NCI-H2107 (cell line): ENCODE measurements around the gene ZMIZ1.

Experiments used
- DNase-seq: peaks from one replicate; lab custom pipeline; 2025; lab: John Stamatoyannopoulos, UW

Gene ZMIZ1

DNA sequence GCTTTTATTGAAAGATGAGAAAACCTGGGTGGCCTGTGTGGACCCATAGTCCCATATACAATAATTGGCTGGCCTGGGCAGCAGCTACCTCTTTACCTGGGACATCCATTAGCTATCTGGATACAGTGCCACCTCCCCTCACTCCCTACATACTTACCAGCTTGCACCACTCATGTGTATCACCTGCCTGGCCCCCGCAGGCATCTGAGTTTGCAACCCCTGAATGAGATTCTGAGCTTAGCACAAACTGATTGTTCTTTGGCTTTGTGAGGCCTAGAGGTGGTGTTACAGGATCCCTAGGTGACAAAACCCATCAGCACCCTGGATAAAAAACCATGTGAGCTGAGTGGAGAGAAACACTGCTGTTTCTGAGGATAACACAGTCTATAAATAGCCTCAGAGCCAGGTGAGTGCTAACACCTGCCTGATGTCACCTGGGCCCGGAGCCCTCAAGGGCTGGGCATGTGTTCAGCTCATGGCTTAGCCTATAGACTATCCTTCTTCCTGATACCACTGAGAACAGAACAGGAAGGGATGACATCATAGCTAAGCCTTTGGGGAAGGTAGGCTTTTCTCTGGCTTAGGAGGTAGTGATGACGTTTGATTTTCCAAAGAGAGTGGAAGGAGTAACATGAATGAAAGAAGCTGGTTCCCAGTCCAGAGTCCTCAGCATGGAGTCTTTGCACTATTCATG lies 275.9 kb downstream of the ZMIZ1 start:
- DNase-seq, result peak; percentile 70

DNA sequence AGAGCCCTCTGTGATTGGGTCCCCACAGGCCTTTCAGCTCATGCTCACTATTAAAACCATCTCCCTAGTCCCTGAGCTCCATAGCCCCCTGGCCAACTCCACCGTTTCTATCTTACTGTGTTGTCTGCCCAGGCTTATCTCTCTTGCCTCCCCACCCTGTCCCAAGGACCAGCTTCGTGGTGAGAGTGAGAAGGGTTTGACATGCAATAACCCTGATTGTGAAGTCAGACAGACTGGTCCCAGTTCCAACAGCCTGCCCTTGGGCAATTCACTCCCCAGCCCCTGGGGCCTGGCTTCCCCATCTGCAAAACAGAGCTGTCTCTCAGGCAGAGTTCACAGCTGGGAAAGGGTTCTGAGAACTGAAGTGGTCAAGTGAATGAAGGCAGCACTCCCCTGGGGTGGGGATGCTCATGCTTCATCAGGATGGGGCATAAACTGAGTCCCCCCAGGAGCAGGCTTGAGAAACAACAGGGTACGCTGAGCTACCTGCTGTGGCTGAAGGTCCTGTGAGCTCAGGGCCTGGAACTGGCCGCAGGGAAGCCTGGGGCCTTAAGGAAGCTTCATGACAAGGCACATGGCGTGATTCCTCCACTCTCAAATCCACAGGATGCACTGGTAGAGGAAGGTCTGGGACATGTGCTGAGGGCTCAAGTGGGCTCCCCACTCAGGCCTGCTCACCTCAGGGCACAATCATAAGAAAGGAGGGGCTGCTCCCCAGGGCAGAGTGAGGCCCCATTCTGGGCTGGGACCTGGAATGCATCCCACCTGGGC lies 276.7 kb downstream of the ZMIZ1 start:
- no peak for DNase-seq

DNA sequence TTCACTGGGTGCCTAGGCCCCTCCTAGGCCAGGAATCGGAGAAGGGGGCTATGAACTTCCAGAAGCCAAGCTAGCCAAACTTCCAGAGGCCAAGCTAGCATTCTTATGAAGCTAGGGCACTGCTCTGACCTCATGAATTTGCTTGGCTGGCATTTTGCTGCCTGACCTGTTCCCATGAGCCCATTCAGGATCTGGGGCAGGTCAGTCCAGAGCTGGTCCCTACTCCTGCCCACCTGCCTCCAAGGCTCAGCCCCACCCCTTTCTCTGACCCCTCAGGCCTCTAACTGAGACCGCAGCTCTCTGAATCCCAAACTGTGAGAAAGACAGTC lies 277.2 kb downstream of the ZMIZ1 start:
- DNase-seq, result no peak

DNA sequence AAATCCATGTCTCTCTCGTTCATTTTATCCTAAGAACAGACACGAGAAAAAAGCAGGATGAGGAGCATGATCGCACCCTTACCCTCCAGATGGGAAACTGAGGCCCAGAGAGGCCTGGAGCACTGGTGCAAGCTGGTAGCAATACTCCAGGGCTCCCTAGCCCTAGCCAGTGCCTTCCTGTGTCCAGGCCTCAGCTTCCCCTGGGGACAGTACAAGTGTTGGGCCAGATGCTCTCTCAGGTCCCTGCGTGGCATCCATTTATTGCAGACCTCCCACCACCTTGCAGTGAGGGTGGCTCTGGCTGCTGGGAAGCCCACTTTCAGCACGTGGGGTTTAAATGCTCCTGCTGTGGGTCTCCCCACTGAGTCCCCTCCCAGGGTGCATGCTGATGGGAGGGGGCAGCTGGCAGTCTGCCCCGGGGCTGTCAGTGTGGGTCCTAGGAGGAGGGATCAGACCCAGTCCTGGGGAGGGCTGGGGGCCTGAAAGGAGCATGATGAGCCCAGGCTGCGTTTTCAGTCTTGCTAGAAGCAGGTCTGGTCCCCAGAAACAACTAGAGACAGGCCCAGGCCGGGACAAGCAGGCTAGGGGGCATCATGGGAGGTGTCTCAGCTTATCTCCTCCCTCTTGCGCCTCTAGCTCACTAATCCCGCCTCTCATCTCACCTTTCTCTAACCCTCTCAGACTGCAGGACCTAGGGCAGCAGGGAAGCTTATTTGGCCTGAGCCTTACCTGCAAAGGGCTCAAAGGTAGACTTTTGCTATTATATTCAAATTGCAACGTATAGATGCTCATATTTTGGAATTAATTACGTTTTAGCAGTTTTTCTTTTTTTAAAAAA lies 277.8 kb downstream of the ZMIZ1 start:
- no peak for DNase-seq

DNA sequence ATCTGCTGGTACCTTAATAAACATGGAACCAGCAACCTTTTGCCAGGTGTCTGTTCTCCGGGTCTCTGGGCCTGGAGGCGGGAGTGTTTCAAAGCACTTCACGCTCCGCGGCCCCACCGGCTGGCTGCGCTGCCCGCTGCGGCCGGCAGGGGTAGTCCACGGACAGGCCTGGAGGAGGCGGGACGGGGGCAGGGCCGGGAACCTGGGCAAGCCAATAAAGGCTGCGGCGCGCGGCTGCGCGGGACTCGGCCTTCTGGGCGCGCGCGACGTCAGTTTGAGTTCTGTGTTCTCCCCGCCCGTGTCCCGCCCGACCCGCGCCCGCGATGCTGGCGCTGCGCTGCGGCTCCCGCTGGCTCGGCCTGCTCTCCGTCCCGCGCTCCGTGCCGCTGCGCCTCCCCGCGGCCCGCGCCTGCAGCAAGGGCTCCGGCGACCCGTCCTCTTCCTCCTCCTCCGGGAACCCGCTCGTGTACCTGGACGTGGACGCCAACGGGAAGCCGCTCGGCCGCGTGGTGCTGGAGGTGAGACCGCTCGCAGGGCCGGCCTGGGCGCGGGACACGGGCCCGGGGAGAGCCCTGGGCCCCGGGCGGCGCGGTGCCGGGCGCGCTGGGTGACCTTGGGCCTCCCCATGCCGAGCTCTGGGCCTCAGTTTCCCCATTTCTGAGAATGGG lies 278.6 kb downstream of the ZMIZ1 start, which contains the start of gene PPIF:
PPIF (plus strand) TSS at position 244 of the 668 bp plus-strand sequence; CDS start at position 324, 80 bp downstream.
- peak; percentile 59 for DNase-seq

DNA sequence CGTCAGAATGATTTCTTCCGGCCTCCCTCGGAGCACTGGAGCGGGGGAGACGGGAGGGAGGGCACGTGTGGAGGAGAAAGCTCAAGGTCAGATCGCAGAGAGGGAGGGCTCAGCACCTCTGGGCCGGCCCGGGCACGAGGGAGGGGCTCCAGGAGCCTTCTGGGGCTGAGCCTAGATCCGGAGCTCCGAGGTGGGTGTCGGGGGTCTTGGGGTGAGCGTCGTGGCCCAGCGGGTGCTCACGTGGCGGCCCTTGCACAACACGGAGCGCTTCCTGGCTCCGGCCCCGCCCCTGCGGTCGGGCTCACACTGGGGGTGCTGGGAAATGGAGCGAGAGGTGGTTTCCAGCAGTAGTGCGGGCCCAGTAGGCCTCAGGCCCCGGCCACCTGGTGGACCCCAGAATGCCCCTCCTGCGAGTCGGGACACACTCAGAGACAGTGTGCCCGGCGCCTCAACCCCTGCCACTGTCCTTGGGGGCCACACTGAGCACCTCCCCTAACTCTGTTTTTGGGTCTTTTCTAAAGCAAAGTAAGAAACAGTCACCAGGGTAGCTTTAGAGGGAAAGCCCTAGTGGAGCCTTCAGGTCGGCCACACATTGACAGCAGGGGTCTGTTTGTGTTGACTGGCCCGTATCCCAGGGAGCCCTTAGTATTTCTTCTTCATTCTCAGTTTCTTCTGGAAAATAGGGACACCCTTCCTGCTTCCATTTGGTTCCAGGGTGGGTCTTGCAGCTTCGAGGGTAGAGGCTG lies 279.3 kb downstream of the ZMIZ1 start:
- no peak for DNase-seq

DNA sequence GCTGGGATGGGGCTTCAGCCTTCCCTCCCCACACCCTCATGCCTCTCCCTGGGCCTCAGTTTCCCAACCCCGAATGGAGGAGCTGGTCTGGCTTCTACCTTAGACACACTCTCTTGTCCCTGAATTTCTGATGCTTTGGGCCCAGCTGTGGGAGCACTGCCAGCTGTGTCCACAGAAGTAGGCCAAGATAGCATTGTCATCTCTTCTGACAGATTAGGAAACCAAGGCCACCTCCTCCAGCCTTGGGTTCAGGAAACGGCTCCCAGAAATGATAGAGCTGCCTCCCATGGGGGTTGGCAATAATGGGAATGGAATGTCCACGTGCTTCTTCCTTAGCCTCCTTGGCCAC lies 279.8 kb downstream of the ZMIZ1 start:
- no peak for DNase-seq

DNA sequence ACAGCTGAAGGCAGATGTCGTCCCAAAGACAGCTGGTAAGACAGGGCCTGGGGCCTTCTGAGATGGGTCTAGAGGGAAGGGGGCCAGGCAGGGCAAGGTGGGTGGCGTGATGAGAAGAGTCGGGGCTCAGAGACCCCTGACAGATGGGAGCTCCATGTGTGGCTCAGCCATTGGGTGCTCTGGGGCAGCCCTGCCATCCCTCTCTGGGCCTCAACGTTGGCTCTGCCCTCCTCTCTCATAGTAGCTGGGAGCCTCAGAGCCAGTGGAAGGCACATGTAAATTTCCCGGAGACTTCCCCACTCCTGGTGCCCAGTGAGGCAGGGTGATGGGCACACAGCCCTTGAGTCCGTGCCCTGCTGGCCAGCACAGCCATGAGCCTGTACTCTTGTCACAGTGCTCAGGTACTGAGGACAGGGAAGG lies 280.3 kb downstream of the ZMIZ1 start:
- DNase-seq, result no peak

DNA sequence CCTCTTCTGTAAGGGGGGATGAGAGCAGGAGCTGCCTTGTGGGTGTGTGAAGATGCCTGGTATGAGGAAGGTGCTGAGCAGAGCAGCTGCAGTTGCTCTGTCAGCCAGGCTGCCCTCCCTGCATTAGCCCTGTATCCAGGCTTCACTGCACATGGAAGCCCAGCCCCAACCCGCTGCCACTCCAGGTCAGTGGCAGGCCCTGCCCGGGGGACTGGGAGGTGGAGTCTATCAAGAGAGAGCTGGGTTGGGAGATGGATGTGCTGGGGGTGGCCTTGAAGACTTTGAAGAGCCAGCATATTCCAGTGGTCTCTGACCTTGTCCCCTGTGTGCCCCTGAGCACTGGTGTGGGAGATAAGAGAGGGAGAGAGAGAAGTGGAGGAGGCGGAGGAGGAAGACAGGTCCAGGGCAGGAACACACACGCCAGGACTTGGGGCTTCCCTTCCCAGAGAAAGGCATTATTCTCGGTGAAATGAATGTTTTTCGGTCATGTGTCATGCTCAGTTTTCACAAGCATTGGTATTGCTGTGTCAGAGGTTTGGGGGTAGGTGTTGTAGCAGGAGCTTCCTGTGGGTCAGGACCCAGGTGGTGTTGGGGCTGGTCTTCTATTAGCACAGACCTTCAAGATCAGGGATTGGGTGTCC lies 281.1 kb downstream of the ZMIZ1 start:
- no peak for DNase-seq

DNA sequence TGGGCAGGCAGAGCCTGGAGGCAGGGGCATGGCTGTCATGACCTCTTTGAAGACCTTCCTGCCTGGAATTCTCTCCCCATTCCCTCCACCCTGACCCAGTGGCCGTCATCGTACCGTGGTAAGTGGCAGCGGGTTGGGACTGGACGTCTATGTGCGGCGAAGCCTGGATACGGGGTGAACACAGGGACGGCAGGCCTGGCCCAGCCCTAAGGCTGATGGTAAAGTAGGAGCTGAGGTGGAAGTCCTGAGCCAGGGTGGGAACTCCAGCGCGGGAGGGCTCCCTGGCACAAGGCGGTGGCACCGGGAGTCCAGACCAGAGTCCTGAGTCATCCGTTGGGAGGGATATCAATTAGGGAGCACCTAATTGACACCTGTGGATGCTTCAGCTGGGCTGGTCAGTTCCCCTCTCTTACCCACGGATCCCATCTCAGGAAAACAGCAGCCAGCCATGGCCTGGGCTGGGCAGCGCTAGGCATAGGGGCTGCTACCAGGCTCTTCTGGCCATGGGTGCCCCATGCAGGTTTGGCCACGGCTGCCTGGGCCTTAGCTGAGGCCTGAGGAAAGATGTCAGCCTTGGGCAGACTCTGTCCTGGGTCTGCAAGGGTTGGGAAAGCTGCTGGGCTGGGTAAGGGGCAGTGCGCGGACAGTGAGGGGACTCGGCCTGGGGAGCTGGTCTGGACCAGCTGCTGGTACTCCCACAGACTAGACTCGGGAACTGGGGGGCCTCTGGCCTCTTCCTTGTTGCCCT lies 281.8 kb downstream of the ZMIZ1 start:
- no peak for DNase-seq

DNA sequence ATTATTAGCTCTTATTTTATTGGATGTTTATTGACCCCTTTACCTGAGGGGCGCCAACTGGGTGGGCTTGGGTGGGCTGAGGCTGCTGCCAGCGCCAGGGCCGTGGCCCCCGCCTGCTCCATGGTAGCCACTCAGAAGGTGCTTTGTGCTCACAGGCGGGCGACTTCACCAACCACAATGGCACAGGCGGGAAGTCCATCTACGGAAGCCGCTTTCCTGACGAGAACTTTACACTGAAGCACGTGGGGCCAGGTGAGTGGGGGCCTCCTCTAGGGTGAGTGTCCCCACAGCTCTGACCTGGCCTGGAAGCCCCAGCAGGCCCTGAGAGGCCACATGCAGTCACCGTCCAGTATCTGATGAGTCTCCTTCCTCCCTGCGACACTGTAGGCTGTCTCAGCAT lies 282.6 kb downstream of the ZMIZ1 start:
- no peak for DNase-seq

DNA sequence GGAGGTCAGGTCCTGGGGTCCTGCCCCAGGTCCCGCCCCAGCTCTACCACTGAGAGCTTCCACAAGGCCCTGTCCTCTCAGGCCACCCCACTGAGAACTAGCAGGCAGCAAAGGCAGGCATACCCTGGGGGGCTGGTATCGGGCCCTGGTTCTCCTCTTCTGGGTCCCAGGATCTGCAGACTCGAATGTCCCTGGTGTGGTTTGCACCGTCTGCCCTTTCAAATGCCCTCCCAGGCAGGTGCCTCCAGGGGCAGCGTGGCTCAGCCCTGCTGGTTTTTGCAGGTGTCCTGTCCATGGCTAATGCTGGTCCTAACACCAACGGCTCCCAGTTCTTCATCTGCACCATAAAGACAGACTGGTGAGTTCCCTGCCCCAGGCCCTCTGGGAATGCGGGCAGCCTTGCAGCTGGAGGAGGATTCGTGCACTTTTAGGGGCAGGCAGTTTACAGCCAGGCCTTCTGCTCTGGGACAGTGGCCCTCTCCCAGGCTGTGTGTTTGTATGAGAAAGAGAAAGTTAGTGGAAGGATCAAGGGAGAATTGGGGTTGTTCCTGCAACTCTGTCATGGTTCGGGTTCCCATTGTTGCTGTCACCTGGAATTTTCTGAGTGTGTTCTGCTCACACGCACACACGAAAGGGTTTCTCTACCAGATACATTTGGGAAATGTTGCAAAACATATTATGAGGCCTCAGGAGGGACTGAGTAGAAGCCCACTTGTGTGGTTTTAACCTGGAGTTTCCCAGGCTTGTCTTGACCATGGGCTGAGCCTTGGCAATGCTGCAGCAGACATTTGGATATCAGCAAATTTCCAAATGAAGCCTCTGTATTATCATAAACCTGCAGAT lies 283.5 kb downstream of the ZMIZ1 start:
- DNase-seq, result no peak

DNA sequence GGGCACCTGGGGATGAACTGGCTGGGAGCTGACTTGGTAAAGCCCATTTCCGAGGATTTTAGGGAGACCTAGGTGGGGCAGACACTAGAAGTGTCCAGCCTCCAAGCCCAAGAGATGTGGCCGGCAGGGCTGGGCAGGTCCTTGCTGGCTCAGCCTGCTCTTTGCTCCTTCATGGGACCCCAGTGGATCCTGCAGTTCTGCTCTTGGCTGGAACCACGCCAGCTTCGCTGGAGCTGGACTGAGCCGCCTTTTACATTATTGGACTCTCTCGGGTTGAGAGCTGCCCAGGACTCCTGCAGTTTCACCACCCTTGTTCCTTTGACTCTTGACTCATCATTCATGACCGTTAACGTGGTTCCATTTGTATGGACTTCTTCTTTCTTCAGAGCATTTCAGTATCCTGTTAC lies 284.2 kb downstream of the ZMIZ1 start:
- no peak for DNase-seq

DNA sequence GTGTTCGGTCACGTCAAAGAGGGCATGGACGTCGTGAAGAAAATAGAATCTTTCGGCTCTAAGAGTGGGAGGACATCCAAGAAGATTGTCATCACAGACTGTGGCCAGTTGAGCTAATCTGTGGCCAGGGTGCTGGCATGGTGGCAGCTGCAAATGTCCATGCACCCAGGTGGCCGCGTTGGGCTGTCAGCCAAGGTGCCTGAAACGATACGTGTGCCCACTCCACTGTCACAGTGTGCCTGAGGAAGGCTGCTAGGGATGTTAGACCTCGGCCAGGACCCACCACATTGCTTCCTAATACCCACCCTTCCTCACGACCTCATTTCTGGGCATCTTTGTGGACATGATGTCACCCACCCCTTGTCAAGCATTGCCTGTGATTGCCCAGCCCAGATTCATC lies 285.0 kb downstream of the ZMIZ1 start:
- DNase-seq, result no peak

DNA sequence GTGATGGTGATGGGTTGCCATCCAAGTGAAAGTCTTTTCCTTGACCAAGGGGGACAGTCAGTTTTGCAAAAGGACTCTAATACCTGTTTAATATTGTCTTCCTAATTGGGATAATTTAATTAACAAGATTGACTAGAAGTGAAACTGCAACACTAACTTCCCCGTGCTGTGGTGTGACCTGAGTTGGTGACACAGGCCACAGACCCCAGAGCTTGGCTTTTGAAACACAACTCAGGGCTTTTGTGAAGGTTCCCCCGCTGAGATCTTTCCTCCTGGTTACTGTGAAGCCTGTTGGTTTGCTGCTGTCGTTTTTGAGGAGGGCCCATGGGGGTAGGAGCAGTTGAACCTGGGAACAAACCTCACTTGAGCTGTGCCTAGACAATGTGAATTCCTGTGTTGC lies 285.4 kb downstream of the ZMIZ1 start:
- DNase-seq, result no peak

DNA sequence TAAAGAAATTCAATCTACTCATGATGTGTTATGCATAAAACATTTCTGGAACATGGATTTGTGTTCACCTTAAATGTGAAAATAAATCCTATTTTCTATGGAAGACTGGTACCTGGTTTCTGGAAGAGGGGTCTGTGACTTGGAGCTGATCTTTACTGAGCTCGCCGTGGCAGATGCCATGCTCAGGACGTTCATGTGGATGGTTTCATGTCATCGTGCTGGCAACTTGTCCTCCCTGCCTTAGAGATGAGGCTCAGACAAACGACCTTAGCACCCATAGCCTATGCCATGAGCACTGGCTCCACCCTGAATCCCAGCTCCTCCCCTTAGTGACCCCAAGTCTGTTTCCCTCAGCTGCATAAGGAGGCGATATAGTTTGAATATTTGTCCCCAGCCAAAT lies 285.8 kb downstream of the ZMIZ1 start:
- no peak for DNase-seq

DNA sequence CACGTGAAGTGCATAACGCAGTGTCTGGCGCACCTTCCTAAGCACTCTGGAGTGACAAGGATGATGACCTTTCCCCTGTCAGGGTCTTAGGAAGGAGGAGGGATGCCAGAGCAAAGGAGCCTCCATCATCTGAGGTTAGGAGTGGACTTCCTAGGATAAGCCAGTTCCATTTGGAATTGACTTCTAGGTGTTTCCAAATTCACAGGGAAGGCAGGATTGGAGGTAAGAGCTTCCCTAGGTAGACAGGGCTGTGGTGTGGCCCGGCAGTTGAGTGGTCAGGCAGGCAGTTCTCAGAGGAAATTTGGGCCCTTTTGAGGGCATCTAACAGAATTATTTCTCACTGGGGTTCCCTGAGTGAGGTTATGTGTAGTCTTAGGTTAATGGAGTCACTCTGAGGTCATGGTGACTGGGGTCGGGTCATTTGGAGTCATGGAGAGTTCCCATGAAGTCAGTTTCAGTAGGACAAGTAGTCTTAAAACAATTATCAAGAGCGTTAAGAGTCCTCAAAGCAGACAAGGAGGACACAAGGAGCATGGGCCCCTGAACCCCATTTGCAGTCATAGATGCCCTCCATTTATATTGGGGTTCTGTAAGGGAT lies 286.8 kb downstream of the ZMIZ1 start:
- no peak for DNase-seq

DNA sequence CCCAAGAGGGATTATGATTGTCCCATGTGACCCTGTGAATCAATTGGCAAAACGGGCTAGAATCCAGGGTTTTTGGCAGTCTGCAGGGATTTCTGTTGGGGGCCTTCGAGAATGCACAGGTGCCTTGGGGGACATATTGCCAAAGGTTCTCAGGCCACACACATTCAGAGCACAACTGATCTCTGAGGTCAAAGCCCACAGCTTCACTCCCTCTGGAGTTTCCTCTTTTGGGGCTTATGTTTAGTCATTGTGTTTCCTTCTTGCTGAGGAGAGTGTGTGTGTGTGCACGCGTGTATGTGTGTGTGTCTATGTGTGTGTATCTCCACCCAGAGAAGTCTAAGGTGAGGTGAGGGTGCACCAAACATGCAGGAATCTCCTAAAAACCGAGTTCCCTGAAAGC lies 287.3 kb downstream of the ZMIZ1 start:
- DNase-seq, result no peak

DNA sequence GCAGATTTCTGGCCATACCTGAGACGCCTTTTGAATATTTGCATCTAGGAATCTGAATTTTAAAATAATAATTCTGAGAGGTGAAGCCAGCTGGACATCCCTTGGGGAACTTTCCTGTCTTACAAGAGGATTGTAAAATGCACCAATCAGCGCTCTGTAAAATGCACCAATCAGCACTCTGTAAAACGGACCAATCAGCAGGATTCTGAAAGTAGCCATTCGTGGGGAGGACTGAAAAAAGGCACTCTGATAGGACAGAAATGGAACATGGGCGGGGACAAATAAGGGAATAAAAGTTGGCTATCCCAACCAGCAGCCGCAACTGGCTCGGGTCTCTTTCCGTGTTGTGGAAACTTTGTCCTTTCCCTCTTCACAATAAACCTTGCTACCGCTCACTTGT lies 288.4 kb downstream of the ZMIZ1 start:
- DNase-seq, result no peak
